Hematopoietic multipotent progenitor cell treated with erythropoietin and hydrocortisone succinate and interleukin-3 and kit ligand, for 8 days (in vitro differentiated cells): Measurements from ENCODE around the gene DSE.

Experiments
- DNase-seq: peaks from one replicate; pipeline ENCODE4 v3.0.0-alpha.2; 2015

The DSE gene

GRCh38 chr6:116491610-116492330, 121.0 kb downstream of the DSE start:
- DNase-seq = peak; percentile 14

DNA sequence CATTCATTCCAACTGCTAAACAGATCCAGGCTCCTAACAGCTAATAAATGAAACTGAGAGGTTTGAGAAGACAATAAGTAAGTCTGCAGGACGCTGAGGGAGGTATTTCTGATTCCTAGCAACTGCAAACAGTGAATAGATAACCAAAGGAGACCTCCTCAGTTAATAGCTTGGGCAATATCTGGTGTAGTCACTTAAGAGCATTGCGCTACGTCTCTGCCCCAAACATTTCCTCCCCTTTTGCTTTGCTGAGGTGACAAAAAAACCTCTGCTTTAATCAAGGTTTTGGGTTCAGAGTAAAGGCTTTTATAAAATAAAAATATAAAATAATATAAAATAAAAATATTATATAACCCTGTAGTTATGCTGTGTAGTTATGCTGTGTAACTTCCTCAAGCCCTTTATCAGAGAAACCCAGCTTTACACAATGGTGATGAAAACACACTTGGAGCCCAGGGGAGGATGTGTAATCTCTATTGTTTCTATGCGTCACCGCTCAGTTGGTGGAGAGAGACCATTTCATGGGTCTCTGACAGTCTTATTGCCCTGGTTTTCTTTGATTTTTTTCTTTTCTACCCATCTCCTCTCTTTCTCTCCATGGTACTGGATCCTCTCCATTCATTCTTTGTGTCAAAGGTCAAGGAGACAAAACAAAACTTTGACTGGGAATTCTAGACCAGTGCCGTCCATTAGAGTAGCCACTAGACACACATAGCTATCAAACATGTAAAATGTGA, 121.8 kb downstream of the DSE start:
- peak; percentile 86 for DNase-seq
